ENCODE measurements around the gene TUBGCP3.

GRCh38 chr13:112519517-112520060 is 68.4 kb downstream of the TUBGCP3 start:
- TF ChIP-seq ZFX (IDR thresholded peaks at IDR 0.05) (no peak), EZH2 (IDR thresholded peaks at IDR 0.05) (no peak), CTCF (IDR thresholded peaks at IDR 0.05 in 2 of 3, conservative IDR thresholded peaks at IDR 0.05 in 1 of 3; ENCODE audit: borderline replicate concordance in 1 of 3, insufficient read depth in 1 of 3, low read depth in 2 of 3, low read length in 2 of 3) (no peak), ZBTB33 (IDR thresholded peaks at IDR 0.05; ENCODE audit: extremely low read depth, insufficient replicate concordance, low read length) (no peak), POLR2A (IDR thresholded peaks at IDR 0.05; ENCODE audit: borderline replicate concordance, extremely low read depth, insufficient read depth, insufficient read length) (no peak), ATF3 (IDR thresholded peaks at IDR 0.05) (no peak), EZH2phosphoT487 (IDR thresholded peaks at IDR 0.05; ENCODE audit: borderline replicate concordance) (no peak), RAD21 (IDR thresholded peaks at IDR 0.05; ENCODE audit: low read depth) (no peak), ELF1 (IDR thresholded peaks at IDR 0.05; ENCODE audit: borderline replicate concordance, low read depth) (no peak), SP1 (IDR thresholded peaks at IDR 0.05; ENCODE audit: low read depth) (no peak), MAX (IDR thresholded peaks at IDR 0.05) (no peak), POLR2AphosphoS5 (IDR thresholded peaks at IDR 0.05; ENCODE audit: low read depth, low read length) (no peak), REST (IDR thresholded peaks at IDR 0.05; ENCODE audit: low read depth) (no peak), SIN3A (IDR thresholded peaks at IDR 0.05; ENCODE audit: low read depth) (no peak)

Measured in HCT116 (cell line).